Natural killer cell (primary cell): ENCODE measurements around the gene PHAX. TPM values are rescaled to one million over a fixed set of nuclear protein-coding genes. Genes with fewer than 3 reads are reported as not detected.
"Not testable (repeated sequence)": the region's sequence is repeated elsewhere in the genome, so short reads cannot be mapped to it uniquely, and the experiment has no call there.

ENCODE experiments used
- ATAC-seq, 3 donors: fragments of 150-1000 bp in 2 of 3; fragments of 200-7000 bp in 1 of 3; cut with Tn5 transposase; 1 replicate in 1 of 3; 2 replicates in 2 of 3; pipeline ENCODE4 v1.10.0; 2021; ENCODE audit warnings: mild to moderate bottlenecking in 2 of 3, moderate library complexity in 2 of 3
- DNase-seq, 2 donors: peaks; one replicate each; pipeline versions ENCODE4 v3.0.0 to v3.0.0-alpha.2; 2013 to 2021; ENCODE audit warnings: mixed read lengths in 1 of 2
- H3K27ac ChIP-seq: one replicate; pipeline ENCODE4 v1.5.1; 2013; ENCODE audit warnings: mild to moderate bottlenecking, low read length
- H3K27me3 ChIP-seq: one replicate; pipeline ENCODE4 v1.6.1; 2013; ENCODE audit warnings: low read length; ENCODE audit not compliant: control insufficient read depth, insufficient read depth
- H3K36me3 ChIP-seq: one replicate; pipeline ENCODE4 v1.6.1; 2013; ENCODE audit warnings: low read length; ENCODE audit not compliant: control insufficient read depth, insufficient read depth
- H3K4me1 ChIP-seq: one replicate; pipeline ENCODE4 v1.6.1; 2013; ENCODE audit warnings: low read length; ENCODE audit not compliant: control insufficient read depth, insufficient read depth
- H3K4me3 ChIP-seq: one replicate; pipeline ENCODE4 v1.5.1; 2013; ENCODE audit warnings: low read length
- H3K9me3 ChIP-seq: one replicate; pipeline ENCODE4 v1.6.1; 2013; ENCODE audit warnings: low read length; ENCODE audit not compliant: control insufficient read depth, insufficient read depth
- H3K27ac Mint-ChIP-seq, 2 donors: one replicate each; pipeline ENCODE4 v1.8.0; 2022; ENCODE audit warnings: mild to moderate bottlenecking in 2 of 2, mixed read lengths in 2 of 2, moderate library complexity in 1 of 2
- H3K27me3 Mint-ChIP-seq, 2 donors: one replicate each; pipeline ENCODE4 v1.8.0; 2022; ENCODE audit warnings: low read depth in 2 of 2, mixed read lengths in 2 of 2
- H3K36me3 Mint-ChIP-seq: one replicate; pipeline ENCODE4 v1.8.0; 2022; ENCODE audit warnings: mixed read lengths
- H3K4me1 Mint-ChIP-seq, 2 donors: one replicate each; pipeline ENCODE4 v1.8.0; 2022; ENCODE audit warnings: mixed read lengths in 2 of 2
- H3K4me3 Mint-ChIP-seq: one replicate; pipeline ENCODE4 v1.8.0; 2022; ENCODE audit warnings: mild to moderate bottlenecking, moderate library complexity, mixed read lengths
- H3K9me3 Mint-ChIP-seq, 2 donors: one replicate each; pipeline ENCODE4 v1.8.0; 2022; ENCODE audit warnings: mixed read lengths in 2 of 2
- WGBS: methylation state at CpG from one replicate; pipeline ENCODE4 v1.1.7; 2013; ENCODE audit warnings: missing lambda C conversion rate; ENCODE audit not compliant: insufficient coverage; 5-methylcytosine and 5-hydroxymethylcytosine counted together
- intact Hi-C: fragments of 100-400 bp; cut with micrococcal nuclease; formaldehyde crosslinking; loops from one replicate; pipeline ENCODE4 v1.14.2; 2022
- total RNA-seq, 4 donors: library from RNA; stranded (reverse); fragments of 120-200 nt in 1 of 4; gene quantifications; one replicate each; pipeline versions ENCODE4 v1.2.3 to v1.2.4, GENCODE V29; 2013 to 2022
- TF ChIP-seq, protein P1 (sequence below): fragments of 200-600 bp; IDR thresholded peaks from one replicate; pipeline ENCODE4 v1.8.0; 2022; ENCODE audit warnings: antibody characterized with exemption

PHAX gene
- total RNA-seq, 3 donors from 2014 or later (not counting 1 experiment from before 2014, with no cell fraction given): 39.2 to 43.6 (median 40.0) TPM

DNA sequence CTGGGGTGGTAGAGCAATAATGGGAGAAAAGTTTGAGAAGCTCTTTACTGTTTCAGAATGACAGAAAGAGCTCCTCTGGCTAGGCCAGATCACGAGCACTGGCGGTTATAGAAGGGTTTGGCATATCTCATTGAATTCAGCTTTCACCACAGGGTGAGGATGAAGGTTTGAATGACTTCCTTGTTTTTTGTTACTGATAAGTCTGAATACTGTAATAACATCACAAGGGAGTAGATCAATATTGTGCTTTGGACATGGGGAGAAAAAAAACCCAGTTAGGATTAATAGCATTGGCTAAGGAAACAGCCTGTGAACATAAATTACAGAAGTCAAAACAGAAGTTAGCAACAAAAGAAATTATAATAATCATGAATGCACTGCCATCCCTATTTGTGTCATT is 9.4 kb downstream of the PHAX start:
- H3K4me1 Mint-ChIP-seq: peaks cover 25 to 50% of the 10 kb centered on the region in 2 donors
- no peak overlapping the region for H3K4me3 Mint-ChIP-seq
- no peaks in the 10 kb centered on the region for H3K36me3 Mint-ChIP-seq
- DNase-seq: no peak
- 68% methylated on average over 2 of the region's 2 CpGs for WGBS
- intact Hi-C loops: no loop called here
- no peak overlapping the region for H3K27ac Mint-ChIP-seq
- ATAC-seq: no peak
- Histone ChIP-seq H3K4me3 (no peak overlapping the region), H3K27me3 (no peaks in the 10 kb centered on the region), H3K27ac (no peak overlapping the region), H3K9me3 (no peaks in the 10 kb centered on the region), H3K36me3 (peaks cover 42% of the 10 kb centered on the region), H3K4me1 (peaks cover 6% of the 10 kb centered on the region)
- TF ChIP-seq, protein P1, sequence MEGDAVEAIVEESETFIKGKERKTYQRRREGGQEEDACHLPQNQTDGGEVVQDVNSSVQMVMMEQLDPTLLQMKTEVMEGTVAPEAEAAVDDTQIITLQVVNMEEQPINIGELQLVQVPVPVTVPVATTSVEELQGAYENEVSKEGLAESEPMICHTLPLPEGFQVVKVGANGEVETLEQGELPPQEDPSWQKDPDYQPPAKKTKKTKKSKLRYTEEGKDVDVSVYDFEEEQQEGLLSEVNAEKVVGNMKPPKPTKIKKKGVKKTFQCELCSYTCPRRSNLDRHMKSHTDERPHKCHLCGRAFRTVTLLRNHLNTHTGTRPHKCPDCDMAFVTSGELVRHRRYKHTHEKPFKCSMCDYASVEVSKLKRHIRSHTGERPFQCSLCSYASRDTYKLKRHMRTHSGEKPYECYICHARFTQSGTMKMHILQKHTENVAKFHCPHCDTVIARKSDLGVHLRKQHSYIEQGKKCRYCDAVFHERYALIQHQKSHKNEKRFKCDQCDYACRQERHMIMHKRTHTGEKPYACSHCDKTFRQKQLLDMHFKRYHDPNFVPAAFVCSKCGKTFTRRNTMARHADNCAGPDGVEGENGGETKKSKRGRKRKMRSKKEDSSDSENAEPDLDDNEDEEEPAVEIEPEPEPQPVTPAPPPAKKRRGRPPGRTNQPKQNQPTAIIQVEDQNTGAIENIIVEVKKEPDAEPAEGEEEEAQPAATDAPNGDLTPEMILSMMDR: no peak
- H3K9me3 Mint-ChIP-seq: no peaks in the 10 kb centered on the region
- H3K27me3 Mint-ChIP-seq: no peaks in the 10 kb centered on the region

DNA sequence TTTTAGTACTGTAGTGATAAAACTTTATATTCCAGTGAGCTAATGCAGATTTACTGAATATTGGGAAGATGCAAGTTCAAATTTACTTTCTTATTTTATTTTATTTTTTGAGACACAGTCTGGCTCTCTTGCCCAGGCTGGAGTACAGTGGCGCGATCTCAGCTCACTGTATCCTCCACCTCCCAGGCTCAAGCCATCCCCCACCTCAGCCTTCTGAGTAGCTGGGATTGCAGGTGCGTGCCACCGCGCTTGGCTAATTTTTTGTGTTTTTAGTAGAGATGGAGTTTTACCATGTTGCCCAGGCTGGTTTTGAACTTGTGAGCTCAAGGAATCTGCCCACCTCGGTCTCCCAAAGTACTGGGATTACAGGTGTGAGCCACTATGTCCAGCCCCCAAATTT is 9.9 kb downstream of the PHAX start:
- DNase-seq (no peak), ATAC-seq (no peak)
- WGBS: 96% methylated on average over 6 of the region's 6 CpGs
- Mint-ChIP-seq H3K9me3 (no peaks in the 10 kb centered on the region), H3K4me1 (peaks cover 30 to 54% of the 10 kb centered on the region in 2 donors), H3K36me3 (no peaks in the 10 kb centered on the region), H3K27me3 (no peaks in the 10 kb centered on the region), H3K27ac (no peak overlapping the region), H3K4me3 (no peak overlapping the region)
- no peak overlapping the region for H3K4me3 ChIP-seq
- intact Hi-C loops: no loop called here
- peaks cover 3% of the 10 kb centered on the region for H3K4me1 ChIP-seq
- no peak overlapping the region for H3K27ac ChIP-seq
- no peaks in the 10 kb centered on the region for H3K27me3 ChIP-seq
- H3K9me3 ChIP-seq: no peaks in the 10 kb centered on the region
- peaks cover 38% of the 10 kb centered on the region for H3K36me3 ChIP-seq
- TF ChIP-seq, protein P1: no peak

DNA sequence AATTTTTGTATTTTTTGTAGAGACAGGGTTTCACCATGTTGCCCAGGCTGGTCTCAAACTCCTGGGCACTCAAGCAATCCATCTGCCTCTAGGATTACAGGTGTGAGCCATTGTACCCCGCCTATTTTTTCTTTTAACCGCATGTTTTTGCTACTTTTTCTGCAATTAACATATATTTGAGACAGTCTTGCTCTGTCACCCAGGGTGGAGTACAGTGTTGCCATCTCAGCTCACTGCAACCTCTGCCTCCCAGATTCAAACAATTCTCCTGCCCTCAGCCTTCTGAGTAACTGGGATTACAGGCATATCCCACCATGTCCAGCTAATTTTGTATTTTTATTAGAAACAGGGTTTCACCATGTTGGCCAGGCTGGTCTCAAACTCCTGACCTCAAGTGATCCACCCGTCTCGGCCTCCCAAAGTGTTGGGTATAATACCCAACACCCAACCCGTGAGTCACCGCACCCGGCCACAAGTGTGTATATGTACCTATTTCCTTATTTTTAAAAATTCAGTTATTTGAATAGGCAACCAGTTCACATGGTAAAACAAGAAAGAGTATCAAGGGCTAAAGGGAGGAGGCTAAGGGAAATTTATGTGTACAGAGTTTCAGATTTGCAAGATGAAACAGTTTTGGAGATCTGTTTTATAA is 13.3 kb downstream of the PHAX start:
- Histone ChIP-seq H3K4me1 (peaks cover 3% of the 10 kb centered on the region), H3K27ac (no peak overlapping the region), H3K27me3 (no peaks in the 10 kb centered on the region), H3K9me3 (no peaks in the 10 kb centered on the region), H3K4me3 (no peak overlapping the region), H3K36me3 (peaks cover 42% of the 10 kb centered on the region)
- Mint-ChIP-seq H3K36me3 (no peaks in the 10 kb centered on the region), H3K27ac (peak overlapping the region; percentile 10 to 56), H3K4me3 (no peak overlapping the region), H3K9me3 (no peaks in the 10 kb centered on the region), H3K4me1 (peaks cover 23 to 37% of the 10 kb centered on the region in 2 donors), H3K27me3 (no peaks in the 10 kb centered on the region)
- 75% methylated on average over 4 of the region's 7 CpGs for WGBS
- intact Hi-C loops: no loop called here
- TF ChIP-seq, protein P1: no peak
- no peak for ATAC-seq
- no peak for DNase-seq

DNA sequence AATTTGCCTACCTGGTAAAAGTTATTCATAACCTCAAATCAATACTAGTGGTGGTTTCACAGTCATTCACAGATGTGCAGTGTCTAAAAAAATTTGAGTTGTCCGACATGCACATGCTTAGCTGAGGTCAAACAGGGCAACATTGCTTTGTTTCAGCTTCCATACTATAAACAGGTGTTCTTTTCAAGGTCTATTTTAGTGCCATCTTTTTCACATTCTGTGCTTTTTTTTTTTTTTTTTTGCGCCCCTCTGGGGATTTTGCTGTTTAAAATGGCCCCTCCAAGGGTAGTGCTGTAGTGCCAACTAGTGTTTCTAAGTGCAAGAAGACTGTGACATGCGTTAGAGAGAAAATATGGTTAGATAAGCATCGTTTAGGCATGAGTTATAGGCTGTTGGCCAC is 14.5 kb downstream of the PHAX start:
- peak in 1 of 3 donors; percentile 30 for ATAC-seq
- intact Hi-C loops: no loop called here
- Mint-ChIP-seq H3K4me3 (no peak overlapping the region), H3K9me3 (no peaks in the 10 kb centered on the region), H3K4me1 (peaks cover 19 to 32% of the 10 kb centered on the region in 2 donors), H3K36me3 (no peaks in the 10 kb centered on the region), H3K27ac (no peak overlapping the region), H3K27me3 (no peaks in the 10 kb centered on the region)
- TF ChIP-seq, protein P1: no peak
- Histone ChIP-seq H3K36me3 (peaks cover 45% of the 10 kb centered on the region), H3K4me1 (peaks cover 3% of the 10 kb centered on the region), H3K4me3 (no peak overlapping the region), H3K27me3 (no peaks in the 10 kb centered on the region), H3K9me3 (no peaks in the 10 kb centered on the region), H3K27ac (no peak overlapping the region)
- no peak for DNase-seq
- WGBS: 86% methylated on average over 3 of the region's 4 CpGs

DNA sequence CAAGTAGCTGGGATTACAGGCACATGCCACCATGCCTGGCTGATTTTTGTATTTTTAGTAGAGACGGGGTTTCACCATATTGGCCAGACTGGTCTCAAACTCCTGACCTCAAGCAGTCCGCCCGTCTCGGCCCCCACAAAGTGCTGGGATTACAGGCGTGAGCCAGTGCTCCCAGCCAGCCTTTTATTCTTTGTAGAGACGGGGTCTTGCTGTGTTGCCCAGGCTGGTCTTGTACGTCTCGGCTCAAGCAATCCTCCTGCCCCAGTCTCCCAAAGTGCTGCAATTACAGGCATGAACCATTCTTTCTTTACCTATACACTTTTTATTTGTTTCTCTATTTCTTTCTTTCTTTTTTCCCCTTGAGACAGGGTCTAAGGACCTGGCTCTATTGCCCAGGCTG is 16.9 kb downstream of the PHAX start:
- H3K9me3 Mint-ChIP-seq, ATAC-seq, H3K4me1 ChIP-seq, H3K27ac Mint-ChIP-seq, H3K4me3 Mint-ChIP-seq, H3K27me3 ChIP-seq, H3K27ac ChIP-seq, H3K4me3 ChIP-seq, DNase-seq, H3K36me3 Mint-ChIP-seq, H3K9me3 ChIP-seq, intact Hi-C loops, H3K27me3 Mint-ChIP-seq: not testable (repeated sequence)
- WGBS: 99% methylated on average over 8 of the region's 8 CpGs
- peaks cover 39% of the 10 kb centered on the region for H3K36me3 ChIP-seq
- peaks cover 11 to 22% of the 10 kb centered on the region in 2 donors for H3K4me1 Mint-ChIP-seq
